Cerebellar cortex (tissue), 1 donor: ENCODE results near the gene PCK1.

Experiments used
- DNase-seq: peaks from one replicate; pipeline ENCODE4 v3.0.0-alpha.2; 2015; ENCODE audit warnings: low spot score

The PCK1 gene

GRCh38 chr20:57608516-57608915, 47.6 kb downstream of the PCK1 start:
- DNase-seq, result no peak

- DNase-seq, result no peak
Measured at GRCh38 chr20:57609086-57609841, 48.4 kb downstream of the PCK1 start.

GRCh38 chr20:57609842-57610167, 48.9 kb downstream of the PCK1 start:
- DNase-seq, result no peak

GRCh38 chr20:57610261-57610952, 49.5 kb downstream of the PCK1 start:
- no peak for DNase-seq

- no peak for DNase-seq
Measured at GRCh38 chr20:57611586-57612311, 50.8 kb downstream of the PCK1 start.

- no peak for DNase-seq
Measured at GRCh38 chr20:57612436-57612835, 51.5 kb downstream of the PCK1 start.

GRCh38 chr20:57612916-57613315, 52.0 kb downstream of the PCK1 start:
- DNase-seq, result no peak

- no peak for DNase-seq
Measured at GRCh38 chr20:57613481-57613921, 52.6 kb downstream of the PCK1 start.

GRCh38 chr20:57614490-57615444, 53.9 kb downstream of the PCK1 start:
- DNase-seq, result no peak

GRCh38 chr20:57615445-57615811, 54.5 kb downstream of the PCK1 start:
- DNase-seq, result no peak

- DNase-seq, result no peak
Measured at GRCh38 chr20:57616143-57616951, 55.4 kb downstream of the PCK1 start.

- no peak for DNase-seq
Measured at GRCh38 chr20:57617079-57617795, 56.3 kb downstream of the PCK1 start.
